Motor neuron (in vitro differentiated cells): Measurements from ENCODE around the gene PLOD2. TPM values are rescaled to one million over a fixed set of nuclear protein-coding genes. Genes with fewer than 3 reads are reported as not detected.

Experiments
- ATAC-seq, 8 experiments: fragments of 200-7000 bp; cut with Tn5 transposase; replicated peaks in 6 of 8; 2 replicates each; pipeline ENCODE4 v1.8.0; 2021; ENCODE audit warnings: mild to moderate bottlenecking in 8 of 8, moderate library complexity in 8 of 8
- H3K27ac ChIP-seq, 2 donors: fragments of 250-450 bp; sonication (Bioruptor Pico); 2 replicates each; pipeline ENCODE4 v1.9.0; 2021; ENCODE audit warnings: antibody characterized with exemption in 2 of 2, mild to moderate bottlenecking in 2 of 2, moderate library complexity in 1 of 2
- H3K4me1 ChIP-seq, 2 donors: fragments of 250-450 bp; sonication (Bioruptor Pico); replicated peaks in 1 of 2; 2 replicates each; pipeline ENCODE4 v1.6.1; 2021; ENCODE audit warnings: antibody characterized with exemption in 2 of 2, mild to moderate bottlenecking in 2 of 2, moderate library complexity in 1 of 2
- H3K4me3 ChIP-seq, 5 donors: fragments of 250-450 bp; sonication (Bioruptor Pico); 2 replicates each; pipeline ENCODE4 v1.9.0; 2021; ENCODE audit warnings: antibody characterized with exemption in 5 of 5, mild to moderate bottlenecking in 5 of 5, moderate library complexity in 4 of 5
- WGBS, 10 experiments: fragments of 450-650 bp; shearing (Covaris generic); methylation state at CpG; one replicate each; pipeline ENCODE4 v1.0.0; 2022; 5-methylcytosine and 5-hydroxymethylcytosine counted together
- in situ Hi-C, 9 experiments: fragments of 400-800 bp; cut with MboI; loops; one replicate each; pipeline ENCODE4 v1.15.0; 2021; ENCODE audit warnings: low sequenced_read_pairs in 9 of 9, low pct_unique_long_range_greater_than_20kb in 2 of 9; ENCODE audit not compliant: unreplicated experiment in 9 of 9
- total RNA-seq, 8 experiments: library from RNA; unstranded; fragments of 300-600 nt; gene quantifications; 2 replicates each; pipeline versions ENCODE4 v1.2.3 to v1.2.4, GENCODE V29; 2022

PLOD2 gene
- total RNA-seq, 8 experiments from 2014 or later = 15.9 to 105 (median 32.7) TPM

DNA sequence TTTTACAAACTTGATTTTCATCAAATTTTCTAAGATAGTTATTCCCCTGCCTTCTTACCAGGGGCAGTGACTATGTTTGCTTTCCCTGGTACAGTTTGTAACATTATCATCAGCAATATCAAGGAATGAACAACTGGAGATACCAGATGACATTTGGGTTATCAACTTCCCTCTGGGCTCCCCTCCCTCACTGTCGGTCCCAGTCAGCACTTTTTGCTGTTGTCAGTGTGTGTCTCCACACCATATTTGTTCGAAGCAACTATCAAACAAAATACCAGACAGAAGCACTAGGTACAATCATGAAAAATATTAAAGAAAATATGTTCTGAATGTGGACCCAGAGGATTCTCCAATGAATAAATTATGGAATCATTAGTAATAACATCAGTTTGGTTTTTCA lies 75.3 kb downstream of the PLOD2 start:
- in situ Hi-C loops = no loop called here

GRCh38 chr3:146080578-146080977 lies 80.4 kb downstream of the PLOD2 start:
- WGBS, 10 experiments = 40 to 100% (median 79%) methylated on average over 1 to 2 of the region's 2 CpGs; no CpG with 5 or more reads in 2 of the 10 experiments
- in situ Hi-C loops = no loop called here

More for the DNA sequence above, 75.3 kb downstream of the PLOD2 start:
- ATAC-seq = no peak
- Histone ChIP-seq H3K4me1 (no peaks in the 10 kb centered on the region), H3K4me3 (no peak overlapping the region), H3K27ac (no peak overlapping the region)
- WGBS, 10 experiments = 25 to 100% (median 100%) methylated on average over 1 to 2 of the region's 2 CpGs; no CpG with 5 or more reads in 1 of the 10 experiments

GRCh38 chr3:146078031-146078430 lies 83.0 kb downstream of the PLOD2 start:
- ATAC-seq = no peak
- Histone ChIP-seq H3K4me1 (no peaks in the 10 kb centered on the region), H3K4me3 (no peak overlapping the region), H3K27ac (no peak overlapping the region)
- WGBS, 10 experiments = 83 to 100% (median 100%) methylated on average over 1 to 2 of the region's 2 CpGs; no CpG with 5 or more reads in 1 of the 10 experiments
- in situ Hi-C loops = loop anchor here in 1 of 9 experiments (10.0 kb wide), 1 partner anchor 87 kb away; the partner anchor contains the start of gene PLOD2

More at GRCh38 chr3:146080578-146080977, 80.4 kb downstream of the PLOD2 start:
- Histone ChIP-seq H3K4me1 (no peaks in the 10 kb centered on the region), H3K4me3 (no peak overlapping the region), H3K27ac (no peak overlapping the region)
- no peak for ATAC-seq

DNA sequence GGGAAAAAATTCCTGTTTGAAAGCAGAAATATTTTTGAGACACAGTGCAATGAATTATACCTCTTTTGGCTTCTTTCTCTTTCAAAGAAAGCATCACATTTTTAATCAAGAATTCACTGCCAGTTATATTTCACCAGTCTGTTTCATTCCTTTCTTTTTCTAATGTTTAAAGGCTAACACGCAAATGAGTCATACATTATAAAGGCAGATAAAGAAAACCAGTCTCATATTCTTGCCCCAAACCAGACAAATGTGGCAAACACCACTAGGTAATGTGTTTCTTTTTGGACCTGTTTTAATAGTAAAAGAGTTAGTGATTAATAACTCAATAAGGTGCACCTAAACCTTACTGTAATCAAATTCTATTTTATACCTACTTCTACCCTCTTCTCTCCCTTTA lies 83.8 kb downstream of the PLOD2 start:
- H3K27ac ChIP-seq = no peak overlapping the region

GRCh38 chr3:146072824-146073223 lies 88.2 kb downstream of the PLOD2 start:
- Histone ChIP-seq H3K4me1 (no peaks in the 10 kb centered on the region), H3K4me3 (no peak overlapping the region), H3K27ac (no peak overlapping the region)
- in situ Hi-C loops = loop anchor here in 5 of 9 experiments (10.0 to 25.0 kb wide), 5 partner anchors 89 to 264 kb away; partner anchors contain the start of gene PLOD2 (in 2 of the 5)
- ATAC-seq = peak in 2 of 8 experiments; percentile 63 to 81

More for the DNA sequence above, 83.8 kb downstream of the PLOD2 start:
- H3K4me1 ChIP-seq = no peaks in the 10 kb centered on the region
- H3K4me3 ChIP-seq = no peak overlapping the region
- ATAC-seq = no peak
- WGBS, 10 experiments = 89 to 100% (median 100%) methylated on average over 1 of the region's 1 CpG; no CpG with 5 or more reads in 3 of the 10 experiments
- in situ Hi-C loops = loop anchor here in 1 of 9 experiments (10.0 kb wide), 1 partner anchor 88 kb away; the partner anchor contains the start of gene PLOD2

DNA sequence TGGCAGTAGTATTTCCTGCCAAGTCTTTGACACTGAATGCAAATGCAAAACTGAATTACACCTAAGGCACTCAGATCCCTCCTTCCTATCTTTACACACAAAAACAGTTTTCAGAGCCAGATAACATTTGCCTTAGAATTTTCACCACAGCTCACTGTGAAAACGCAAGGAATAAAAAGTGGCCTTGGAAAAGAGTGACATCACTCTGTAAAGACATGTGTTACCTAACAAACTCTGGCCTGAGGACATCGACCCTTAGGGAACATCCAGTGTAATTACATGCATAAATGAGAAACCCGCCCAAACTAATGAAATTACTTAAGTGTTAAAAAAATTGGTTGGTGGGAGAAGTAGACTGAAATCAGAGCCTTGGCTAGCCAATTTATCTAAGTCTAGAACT lies 88.9 kb downstream of the PLOD2 start:
- peak in 3 of 8 experiments; percentile 52 to 68 (median 55) for ATAC-seq
- no peaks in the 10 kb centered on the region for H3K4me1 ChIP-seq
- WGBS, 10 experiments = 20 to 100% (median 80%) methylated on average over 1 to 3 of the region's 3 CpGs; no CpG with 5 or more reads in 3 of the 10 experiments
- no peak overlapping the region for H3K27ac ChIP-seq
- in situ Hi-C loops = loop anchor here in 5 of 9 experiments (10.0 to 25.0 kb wide), 5 partner anchors 90 to 265 kb away; partner anchors contain the start of gene PLOD2 (in 2 of the 5)
- no peak overlapping the region for H3K4me3 ChIP-seq

DNA sequence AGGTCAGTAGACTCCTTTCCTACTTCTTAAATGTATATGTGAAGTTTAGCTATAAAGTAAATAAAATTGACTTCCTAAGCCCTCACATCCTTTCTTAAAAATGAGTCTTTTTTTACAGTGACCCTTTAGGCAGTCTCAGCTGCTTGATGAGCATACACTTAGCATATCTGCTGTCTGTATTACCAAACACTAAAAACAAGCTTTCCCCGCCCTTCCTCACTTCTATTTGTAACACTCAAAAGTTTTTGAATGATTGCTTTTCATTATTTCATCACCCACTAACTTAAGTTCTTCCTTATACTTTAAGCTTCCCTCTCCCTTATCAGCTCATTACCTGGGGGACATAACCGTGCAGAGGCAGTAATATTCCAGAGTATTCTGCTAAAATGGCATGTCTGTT lies 89.4 kb downstream of the PLOD2 start:
- Histone ChIP-seq H3K4me3 (no peak overlapping the region), H3K27ac (no peak overlapping the region), H3K4me1 (no peaks in the 10 kb centered on the region)
- peak in 3 of 8 experiments; percentile 35 to 61 (median 40) for ATAC-seq
- WGBS, 10 experiments = 13 to 100% (median 85%) methylated on average over 1 to 2 of the region's 2 CpGs
- in situ Hi-C loops = loop anchor here in 5 of 9 experiments (10.0 to 25.0 kb wide), 5 partner anchors 91 to 266 kb away; partner anchors contain the start of gene PLOD2 (in 2 of the 5)

GRCh38 chr3:146067048-146067447 lies 93.9 kb downstream of the PLOD2 start:
- in situ Hi-C loops = loop anchor here in 5 of 9 experiments (25.0 kb wide), 4 partner anchors 95 to 270 kb away; partner anchors contain the start of gene PLOD2 (in 1 of the 5)
- 46 to 100% (median 91%) methylated on average over 1 to 3 of the region's 3 CpGs for WGBS, 10 experiments

DNA sequence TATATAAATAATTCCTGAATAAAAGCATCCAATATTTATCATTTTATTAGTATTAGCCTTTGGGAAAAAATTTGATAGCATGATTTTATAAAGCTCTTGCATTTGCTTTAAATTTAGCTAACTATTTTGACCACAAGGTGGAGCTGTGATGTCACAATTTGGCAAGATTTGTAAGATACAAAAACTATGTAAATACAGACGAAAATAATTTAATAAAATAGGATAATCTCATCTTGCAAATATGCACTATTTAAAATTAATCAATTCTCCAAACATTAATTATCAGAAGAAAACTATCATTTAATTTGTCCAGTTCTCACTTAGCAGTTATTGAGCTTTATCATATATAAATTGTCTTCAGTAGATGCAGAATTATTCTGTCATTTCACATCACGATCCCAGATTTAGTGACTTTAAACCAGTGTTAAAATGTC lies 95.4 kb downstream of the PLOD2 start:
- no peak for ATAC-seq
- Histone ChIP-seq H3K4me3 (no peak overlapping the region), H3K4me1 (no peaks in the 10 kb centered on the region), H3K27ac (no peak overlapping the region)
- in situ Hi-C loops = loop anchor here in 5 of 9 experiments (25.0 kb wide), 4 partner anchors 97 to 272 kb away; partner anchors contain the start of gene PLOD2 (in 1 of the 5)
- WGBS, 10 experiments = 0 to 50% (median 38%) methylated on average over 1 to 2 of the region's 2 CpGs; no CpG with 5 or more reads in 1 of the 10 experiments

More at GRCh38 chr3:146067048-146067447, 93.9 kb downstream of the PLOD2 start:
- Histone ChIP-seq H3K4me1 (no peaks in the 10 kb centered on the region), H3K4me3 (no peak overlapping the region), H3K27ac (no peak overlapping the region)
- peak in 2 of 8 experiments; percentile 49 to 53 for ATAC-seq

DNA sequence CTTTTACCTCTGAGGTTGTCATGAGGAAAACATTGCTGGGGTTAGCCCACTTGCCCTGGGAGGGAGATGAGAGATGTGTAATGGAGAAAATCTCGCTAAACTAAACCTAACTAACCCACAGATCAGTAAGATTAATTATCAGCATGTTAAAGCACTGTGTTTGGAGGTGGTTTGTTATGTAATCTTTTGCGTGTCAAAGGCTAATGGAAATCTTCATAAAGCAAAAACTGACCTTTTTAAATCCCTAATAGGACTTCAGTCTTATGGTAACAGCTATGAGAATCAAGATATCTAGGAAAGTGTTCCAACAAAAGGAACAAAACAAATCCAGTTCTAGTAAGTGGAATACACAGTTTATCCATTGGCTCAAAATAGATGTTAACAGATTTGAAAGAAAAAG lies 102.7 kb downstream of the PLOD2 start:
- no peak overlapping the region for H3K27ac ChIP-seq
- no peak for ATAC-seq
- WGBS, 10 experiments = 83 to 100% (median 100%) methylated on average over 1 to 2 of the region's 2 CpGs; no CpG with 5 or more reads in 3 of the 10 experiments
- no peak overlapping the region for H3K4me3 ChIP-seq
- H3K4me1 ChIP-seq = no peaks in the 10 kb centered on the region
- in situ Hi-C loops = loop anchor here in 5 of 9 experiments (25.0 kb wide), 4 partner anchors 104 to 279 kb away; partner anchors contain the start of gene PLOD2 (in 1 of the 5)

DNA sequence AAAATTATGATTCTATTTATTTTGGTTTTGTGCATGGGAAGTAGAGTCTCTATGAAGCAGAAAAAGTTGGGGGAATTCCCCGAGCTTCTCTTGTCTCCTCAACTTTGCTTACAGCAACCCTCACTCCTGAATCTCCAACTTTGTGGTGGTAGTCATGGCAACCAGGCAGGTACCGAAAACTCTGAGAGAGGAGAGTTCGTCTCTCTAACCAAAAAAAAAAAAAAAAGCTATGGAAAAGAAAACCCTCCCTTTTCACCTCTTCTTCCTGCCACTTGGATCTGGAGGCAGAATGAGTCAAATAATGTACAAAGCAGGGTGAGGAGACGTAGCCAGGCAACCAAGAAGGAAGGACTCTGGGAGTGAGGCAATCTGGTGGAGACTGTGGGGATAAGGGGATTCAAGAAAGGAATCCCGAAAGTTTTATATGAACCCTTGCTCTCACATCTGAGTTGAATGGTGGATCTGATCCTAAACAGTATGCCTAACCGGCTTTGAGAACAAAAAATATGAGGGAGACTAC lies 108.1 kb downstream of the PLOD2 start:
- Histone ChIP-seq H3K27ac (no peak overlapping the region), H3K4me1 (no peaks in the 10 kb centered on the region), H3K4me3 (no peak overlapping the region)
- 20 to 95% (median 81%) methylated on average over 1 to 5 of the region's 6 CpGs for WGBS, 10 experiments
- in situ Hi-C loops = loop anchor here in 5 of 9 experiments (25.0 kb wide), 4 partner anchors 109 to 284 kb away; partner anchors contain the start of gene PLOD2 (in 1 of the 5)
- ATAC-seq = no peak

DNA sequence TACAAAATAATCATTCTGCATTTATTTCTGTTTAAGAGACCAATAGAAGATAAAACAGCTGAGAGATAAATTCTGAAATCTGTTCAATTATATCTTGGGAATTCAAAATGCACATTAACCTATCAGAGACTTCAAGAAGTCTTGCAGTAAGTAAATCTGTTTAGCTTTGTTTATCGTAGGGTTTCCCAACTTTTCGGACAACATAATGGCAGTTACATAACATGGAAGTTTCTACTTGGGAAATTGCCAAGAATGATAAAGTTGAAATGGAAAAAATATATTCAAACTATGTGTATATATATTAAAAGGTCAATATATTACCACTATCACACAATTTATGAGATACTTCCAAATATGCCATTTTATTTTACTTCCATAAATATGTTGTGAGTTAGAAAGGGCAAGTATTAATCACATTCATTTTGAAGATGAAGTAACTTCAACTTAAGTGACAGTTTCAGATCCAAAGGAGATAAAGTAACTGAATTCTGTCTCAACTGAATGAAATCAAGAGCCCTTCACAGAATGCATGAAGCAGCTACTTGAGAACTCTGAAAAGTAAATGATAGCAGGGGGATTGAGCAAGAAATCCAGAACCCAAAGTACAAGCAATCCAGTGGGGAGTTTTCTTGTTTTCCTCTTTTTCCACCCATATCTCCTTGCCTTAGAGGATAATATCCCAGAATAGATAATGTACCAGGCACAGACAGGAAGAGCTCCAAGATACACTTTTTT lies 108.8 kb downstream of the PLOD2 start:
- 86 to 100% (median 100%) methylated on average over 1 to 2 of the region's 2 CpGs; no CpG with 5 or more reads in 1 of the 10 experiments for WGBS, 10 experiments
- Histone ChIP-seq H3K4me3 (no peak overlapping the region), H3K4me1 (no peaks in the 10 kb centered on the region), H3K27ac (no peak overlapping the region)
- ATAC-seq = no peak
- in situ Hi-C loops = loop anchor here in 5 of 9 experiments (25.0 kb wide), 4 partner anchors 110 to 285 kb away; partner anchors contain the start of gene PLOD2 (in 1 of the 5)
